Glomerular visceral epithelial cell (primary cell): ENCODE results near the gene ZFP57.

Source experiments
- DNase-seq: peaks from one replicate; pipeline ENCODE4 v3.0.0-alpha.2; 2016; ENCODE audit errors: extremely low spot score

The ZFP57 gene

GRCh38 chr6:29680904-29681303, at the start of gene ZFP57:
Gene ZFP57 (minus strand): TSS chr6:29681152. CDS start chr6:29677003, 4,149 bp downstream.
- DNase-seq = no peak

GRCh38 chr6:29730575-29731126, 49.7 kb upstream of the ZFP57 start:
- no peak for DNase-seq

GRCh38 chr6:29729774-29730328, 48.9 kb upstream of the ZFP57 start:
- no peak for DNase-seq

GRCh38 chr6:29728875-29729270, 47.9 kb upstream of the ZFP57 start:
- no peak for DNase-seq

- no peak for DNase-seq
Measured at GRCh38 chr6:29728173-29728874, 47.4 kb upstream of the ZFP57 start.

- no peak for DNase-seq
Measured at GRCh38 chr6:29727637-29728036, 46.7 kb upstream of the ZFP57 start.

- DNase-seq = no peak
Measured at GRCh38 chr6:29726571-29727194, 45.7 kb upstream of the ZFP57 start.

- DNase-seq = no peak
Measured at GRCh38 chr6:29726001-29726400, 45.0 kb upstream of the ZFP57 start.

- no peak for DNase-seq
Measured at GRCh38 chr6:29724937-29725869, 44.3 kb upstream of the ZFP57 start.

- DNase-seq = no peak
Measured at GRCh38 chr6:29723666-29724588, 43.0 kb upstream of the ZFP57 start.

GRCh38 chr6:29723262-29723665, 42.3 kb upstream of the ZFP57 start, which contains the start of gene HLA-F:
Gene HLA-F (plus strand): TSS chr6:29723434. CDS start chr6:29723464, 30 bp downstream.
- DNase-seq = peak; percentile 84

GRCh38 chr6:29720863-29721262, 39.9 kb upstream of the ZFP57 start:
- DNase-seq = no peak

- no peak for DNase-seq
Measured at GRCh38 chr6:29710281-29710941, 29.5 kb upstream of the ZFP57 start.

- no peak for DNase-seq
Measured at GRCh38 chr6:29709188-29709587, 28.2 kb upstream of the ZFP57 start.

GRCh38 chr6:29708432-29709179, 27.7 kb upstream of the ZFP57 start:
- DNase-seq = no peak

- peak; percentile 57 for DNase-seq
Measured at GRCh38 chr6:29705389-29706231, 24.7 kb upstream of the ZFP57 start.

GRCh38 chr6:29702519-29703103, 21.7 kb upstream of the ZFP57 start:
- peak; percentile 44 for DNase-seq
